ENCODE measurements around the gene TMEM69.
"Not testable (repeated sequence)": the region's sequence is repeated elsewhere in the genome, so short reads cannot be mapped to it uniquely, and the experiment has no call there.

The TMEM69 gene

GRCh38 chr1:45730780-45731319 lies 42.9 kb downstream of the TMEM69 start:
- no peak for DNase-seq (ENCODE audit: low read depth in 4 of 4, low spot score in 1 of 4)

GRCh38 chr1:45739137-45739536 lies 51.2 kb downstream of the TMEM69 start:
- DNase-seq (ENCODE audit: low read depth in 4 of 4, low spot score in 1 of 4): no peak

- not testable (repeated sequence) for DNase-seq (ENCODE audit: low read depth in 4 of 4, low spot score in 1 of 4)
Measured at GRCh38 chr1:45739641-45740156, 51.7 kb downstream of the TMEM69 start.

All from stimulated activated CD4-positive, alpha-beta T cell treated with anti-CD3 and anti-CD28 coated beads, Interleukin-1b, Interleukin-23, amount 100 ng/mL, for 24 hours (primary cell).